Osteoblast (primary cell): ENCODE measurements around the gene CKAP5. TPM values are rescaled to one million over a fixed set of nuclear protein-coding genes. Genes with fewer than 3 reads are reported as not detected.

Source experiments
- DNase-seq: peaks from one replicate; pipeline ENCODE4 v3.0.0; 2011; ENCODE audit warnings: low spot score, mixed read lengths; ENCODE audit not compliant: insufficient read length; ENCODE audit errors: missing footprints
- H2AFZ ChIP-seq: 2 replicates; pipeline ENCODE4 v1.6.0; 2011; ENCODE audit warnings: mild to moderate bottlenecking, low read length
- H3K27ac ChIP-seq: 2 replicates; pipeline ENCODE4 v1.5.1; 2011; ENCODE audit warnings: mild to moderate bottlenecking, low read depth, low read length, moderate library complexity
- H3K27me3 ChIP-seq: 2 replicates; pipeline ENCODE4 v1.6.0; 2012; ENCODE audit warnings: mild to moderate bottlenecking, control low read depth, inconsistent platforms, low read length, moderate library complexity; ENCODE audit not compliant: insufficient read depth
- H3K36me3 ChIP-seq: 2 replicates; pipeline ENCODE4 v1.5.1; 2011; ENCODE audit warnings: mild to moderate bottlenecking, low read length, control low read depth, moderate library complexity; ENCODE audit not compliant: insufficient read depth
- H3K4me1 ChIP-seq: 2 replicates; pipeline ENCODE4 v1.5.1; 2011; ENCODE audit warnings: mild to moderate bottlenecking, low read length, control low read depth, moderate library complexity; ENCODE audit not compliant: insufficient read depth
- H3K4me2 ChIP-seq: 2 replicates; pipeline ENCODE4 v1.6.0; 2011; ENCODE audit warnings: mild to moderate bottlenecking, low read length; ENCODE audit not compliant: insufficient read depth
- H3K4me3 ChIP-seq: fragments of 200-600 bp; sonication (generic); 3 replicates; pipeline ENCODE4 v1.5.1; 2012; ENCODE audit warnings: mild to moderate bottlenecking, low read length, inconsistent platforms; ENCODE audit not compliant: insufficient read depth
- H3K79me2 ChIP-seq: 2 replicates; pipeline ENCODE4 v1.6.0; 2012; ENCODE audit warnings: mild to moderate bottlenecking, low read length, control low read depth, inconsistent platforms; ENCODE audit not compliant: insufficient read depth
- H3K9me3 ChIP-seq: 2 replicates; pipeline ENCODE4 v1.5.1; 2011; ENCODE audit warnings: low read depth, low read length, control low read depth
- H4K20me1 ChIP-seq: 2 replicates; pipeline ENCODE4 v1.6.0; 2012; ENCODE audit warnings: mild to moderate bottlenecking, low read length, control low read depth; ENCODE audit not compliant: insufficient read depth
- total RNA-seq: library from RNA; depleted of rRNA; stranded (reverse); fragments of >200 nt; gene quantifications from 2 replicates; pipeline ENCODE4 v1.2.3, GENCODE V29; 2012
- TF ChIP-seq, protein P1 (sequence below): IDR thresholded peaks from 2 replicates; pipeline ENCODE4 v1.5.1; 2011; ENCODE audit warnings: mild to moderate bottlenecking, low read depth, low read length, moderate library complexity; ENCODE audit errors: extremely low read depth

CKAP5 gene
- total RNA-seq, 1 donor, result 56.5 TPM

DNA sequence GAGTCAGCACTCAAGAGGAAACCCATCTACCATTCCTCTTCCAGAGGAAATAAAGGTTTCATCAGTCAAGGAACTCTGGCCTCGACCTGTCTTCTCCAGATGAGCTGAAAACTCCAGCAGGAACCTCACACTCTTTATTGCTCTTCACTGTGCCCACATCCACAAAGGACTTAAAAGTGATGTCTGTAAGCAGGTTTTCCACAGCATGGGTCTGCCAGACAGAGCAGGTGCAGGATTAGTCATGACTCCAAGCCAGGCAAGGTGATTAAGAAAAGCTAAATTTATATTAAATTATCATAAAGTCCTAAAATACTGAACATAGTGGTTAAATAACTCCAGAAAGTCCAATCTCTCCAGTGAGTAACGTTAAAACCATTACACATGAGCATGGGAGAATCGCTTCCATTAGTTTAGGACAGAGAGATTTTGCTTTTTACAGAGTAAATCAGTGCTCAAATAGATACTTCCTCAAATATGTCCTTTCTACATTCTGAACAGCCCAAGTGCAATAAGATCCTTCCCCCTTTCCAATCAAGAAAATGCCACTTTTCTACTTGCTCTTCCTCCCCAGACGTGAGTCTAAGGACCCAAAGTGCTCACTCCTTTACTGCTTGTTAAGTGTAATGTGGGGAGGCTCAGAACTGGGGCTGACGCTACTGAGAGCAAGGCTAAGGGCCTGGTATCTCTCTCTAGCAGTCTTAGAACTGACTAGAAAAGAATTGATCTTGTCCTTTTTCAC lies 10.7 kb upstream of the CKAP5 start:
- Histone ChIP-seq H3K4me2 (no peak overlapping the region), H3K9me3 (no peaks in the 10 kb centered on the region), H3K27me3 (no peaks in the 10 kb centered on the region), H3K79me2 (no peaks in the 10 kb centered on the region), H2AFZ (no peak overlapping the region), H3K4me3 (no peak overlapping the region), H3K36me3 (no peaks in the 10 kb centered on the region), H3K4me1 (no peaks in the 10 kb centered on the region), H3K27ac (no peak overlapping the region), H4K20me1 (no peaks in the 10 kb centered on the region)
- DNase-seq, result no peak
- TF ChIP-seq, protein P1, sequence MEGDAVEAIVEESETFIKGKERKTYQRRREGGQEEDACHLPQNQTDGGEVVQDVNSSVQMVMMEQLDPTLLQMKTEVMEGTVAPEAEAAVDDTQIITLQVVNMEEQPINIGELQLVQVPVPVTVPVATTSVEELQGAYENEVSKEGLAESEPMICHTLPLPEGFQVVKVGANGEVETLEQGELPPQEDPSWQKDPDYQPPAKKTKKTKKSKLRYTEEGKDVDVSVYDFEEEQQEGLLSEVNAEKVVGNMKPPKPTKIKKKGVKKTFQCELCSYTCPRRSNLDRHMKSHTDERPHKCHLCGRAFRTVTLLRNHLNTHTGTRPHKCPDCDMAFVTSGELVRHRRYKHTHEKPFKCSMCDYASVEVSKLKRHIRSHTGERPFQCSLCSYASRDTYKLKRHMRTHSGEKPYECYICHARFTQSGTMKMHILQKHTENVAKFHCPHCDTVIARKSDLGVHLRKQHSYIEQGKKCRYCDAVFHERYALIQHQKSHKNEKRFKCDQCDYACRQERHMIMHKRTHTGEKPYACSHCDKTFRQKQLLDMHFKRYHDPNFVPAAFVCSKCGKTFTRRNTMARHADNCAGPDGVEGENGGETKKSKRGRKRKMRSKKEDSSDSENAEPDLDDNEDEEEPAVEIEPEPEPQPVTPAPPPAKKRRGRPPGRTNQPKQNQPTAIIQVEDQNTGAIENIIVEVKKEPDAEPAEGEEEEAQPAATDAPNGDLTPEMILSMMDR, result no peak

DNA sequence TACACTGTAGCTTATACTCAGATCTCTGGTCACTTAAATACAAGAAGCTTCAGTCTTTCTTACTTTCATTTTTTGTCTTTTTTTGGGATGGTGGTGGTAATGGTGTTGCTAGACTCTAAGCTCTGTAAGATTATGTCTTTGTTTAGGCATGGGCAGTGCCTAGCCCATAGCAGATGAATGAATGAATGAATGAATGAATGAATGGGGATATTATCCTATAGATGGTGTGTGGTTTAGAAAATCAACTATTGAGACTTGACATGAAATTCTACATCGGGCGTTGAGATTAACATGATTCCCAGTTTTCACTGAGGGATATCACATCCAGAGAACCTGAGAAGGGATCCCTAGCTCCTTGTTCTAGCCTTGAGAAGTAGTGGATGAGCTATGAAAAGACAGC lies 9.8 kb upstream of the CKAP5 start:
- H3K36me3 ChIP-seq, result no peaks in the 10 kb centered on the region
- no peaks in the 10 kb centered on the region for H4K20me1 ChIP-seq
- H3K4me3 ChIP-seq, result no peak overlapping the region
- DNase-seq, result no peak
- H2AFZ ChIP-seq, result no peak overlapping the region
- TF ChIP-seq, protein P1, result no peak
- H3K4me1 ChIP-seq, result no peaks in the 10 kb centered on the region
- H3K79me2 ChIP-seq, result no peaks in the 10 kb centered on the region
- no peak overlapping the region for H3K4me2 ChIP-seq
- no peaks in the 10 kb centered on the region for H3K9me3 ChIP-seq
- no peak overlapping the region for H3K27ac ChIP-seq
- no peaks in the 10 kb centered on the region for H3K27me3 ChIP-seq

DNA sequence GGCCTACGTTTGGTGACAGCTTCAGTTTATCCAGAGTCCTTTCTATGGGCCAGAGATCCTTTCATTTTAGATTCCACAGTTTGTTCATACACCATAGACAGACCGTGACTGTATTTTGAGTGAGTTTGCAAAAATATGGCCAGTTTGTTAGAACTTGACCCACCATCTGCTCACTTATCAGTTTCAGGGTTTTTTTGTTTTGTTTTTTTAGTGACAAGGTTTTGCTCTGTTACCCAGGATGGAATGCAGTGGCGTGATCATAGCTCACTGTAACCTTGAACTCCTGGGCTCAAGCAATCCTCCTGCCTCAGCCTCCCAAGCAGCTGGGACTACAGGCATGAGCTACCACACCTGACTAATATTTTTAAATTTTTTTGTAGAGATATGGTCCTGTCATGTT lies 9.1 kb upstream of the CKAP5 start:
- H3K27me3 ChIP-seq, result no peaks in the 10 kb centered on the region
- no peak overlapping the region for H3K27ac ChIP-seq
- H4K20me1 ChIP-seq, result no peaks in the 10 kb centered on the region
- H2AFZ ChIP-seq, result no peak overlapping the region
- no peak overlapping the region for H3K4me3 ChIP-seq
- no peaks in the 10 kb centered on the region for H3K79me2 ChIP-seq
- H3K4me2 ChIP-seq, result no peak overlapping the region
- DNase-seq, result no peak
- TF ChIP-seq, protein P1, result no peak
- H3K9me3 ChIP-seq, result no peaks in the 10 kb centered on the region
- no peaks in the 10 kb centered on the region for H3K36me3 ChIP-seq
- no peaks in the 10 kb centered on the region for H3K4me1 ChIP-seq

DNA sequence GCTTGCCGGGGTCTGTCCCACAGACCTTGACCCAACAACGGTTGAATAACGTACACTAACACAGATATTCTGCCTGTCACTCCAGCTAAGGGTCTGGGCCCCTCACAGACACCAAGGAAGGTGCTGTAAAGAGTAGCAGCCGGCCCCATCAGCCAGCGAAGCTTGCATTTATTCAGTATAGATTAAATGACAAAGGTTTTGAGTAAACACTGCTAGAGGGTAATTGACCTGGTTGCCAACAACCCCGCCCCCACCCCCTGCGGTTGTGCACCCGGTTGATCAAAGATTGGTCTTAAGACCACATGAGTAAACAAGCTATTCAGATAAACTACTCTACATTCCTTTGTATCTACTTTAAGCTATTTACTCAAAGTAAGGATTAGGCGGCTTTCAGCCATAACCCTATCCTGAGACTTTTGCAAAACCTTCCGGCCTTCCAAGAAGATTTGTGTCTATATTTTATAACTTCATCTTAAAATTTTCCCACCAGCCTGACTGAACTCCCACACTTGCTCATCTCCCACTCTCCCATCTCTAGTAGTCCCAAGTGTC lies 4.8 kb upstream of the CKAP5 start:
- Histone ChIP-seq H3K27ac (no peak overlapping the region), H4K20me1 (no peaks in the 10 kb centered on the region), H3K4me3 (no peak overlapping the region), H3K9me3 (no peaks in the 10 kb centered on the region), H3K27me3 (no peaks in the 10 kb centered on the region), H3K4me1 (no peaks in the 10 kb centered on the region), H3K4me2 (no peak overlapping the region), H3K79me2 (peaks cover 2% of the 10 kb centered on the region), H2AFZ (no peak overlapping the region), H3K36me3 (no peaks in the 10 kb centered on the region)
- TF ChIP-seq, protein P1, result no peak
- DNase-seq, result no peak
